Islet precursor cell (in vitro differentiated cells): ENCODE measurements around the gene CASP2.
A peak's percentile ranks its signal among the peaks of the same experiment; 100 is the strongest.
"Not testable (repeated sequence)": the region's sequence is repeated elsewhere in the genome, so short reads cannot be mapped to it uniquely, and the experiment has no call there.

ENCODE experiments used
- DNase-seq: peaks from one replicate; pipeline ENCODE4 v3.0.0-alpha.2; 2018

CASP2 gene

DNA sequence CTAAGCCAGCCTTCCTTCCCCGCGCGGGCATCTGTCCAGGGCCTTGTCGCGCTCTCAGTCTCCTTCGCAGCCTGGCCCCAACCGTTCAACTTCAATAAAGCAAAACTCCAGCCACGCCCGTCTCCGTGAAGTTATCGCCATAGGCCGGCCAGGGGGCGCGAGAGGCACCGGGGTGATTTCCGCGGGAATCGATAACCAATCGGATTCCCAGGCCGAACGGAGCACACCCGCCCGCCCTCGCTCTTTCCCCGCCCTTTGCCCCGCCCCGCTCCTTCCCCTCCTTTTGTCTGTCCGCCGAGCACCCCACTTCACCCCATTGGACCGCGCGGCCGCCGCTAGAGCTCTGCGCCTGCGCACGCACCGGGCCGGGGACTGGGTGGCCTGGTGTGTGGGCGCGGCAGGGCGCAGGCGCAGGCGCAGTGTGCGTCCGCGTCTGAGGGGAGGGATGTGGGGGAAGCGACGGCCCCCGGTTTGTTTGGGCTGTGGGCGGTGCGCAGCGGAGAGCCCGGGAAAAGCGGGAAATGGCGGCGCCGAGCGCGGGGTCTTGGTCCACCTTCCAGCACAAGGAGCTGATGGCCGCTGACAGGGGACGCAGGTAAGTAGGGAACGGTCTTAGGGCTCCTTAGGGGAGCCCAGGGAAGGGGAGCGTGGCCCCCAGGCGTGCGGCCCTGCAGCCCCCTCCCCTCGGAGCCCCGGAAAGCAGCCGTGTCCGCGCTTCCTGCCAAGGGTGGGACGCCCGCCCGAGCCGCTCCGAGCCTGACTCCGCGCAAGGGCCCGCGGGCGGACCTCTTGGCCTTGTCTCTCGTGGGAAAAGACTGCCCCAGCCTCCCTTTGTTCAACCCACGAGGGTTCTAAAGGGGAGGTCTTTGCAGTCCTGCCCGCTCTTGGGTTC lies at the start of gene CASP2:
TSS of gene CASP2 (plus strand) at position 417 of the 892 bp plus-strand sequence. CDS start at position 522, 105 bp downstream.
- DNase-seq, result peak; percentile 98

GRCh38 chr7:143239813-143240212 lies 48.3 kb upstream of the CASP2 start:
- DNase-seq, result no peak

DNA sequence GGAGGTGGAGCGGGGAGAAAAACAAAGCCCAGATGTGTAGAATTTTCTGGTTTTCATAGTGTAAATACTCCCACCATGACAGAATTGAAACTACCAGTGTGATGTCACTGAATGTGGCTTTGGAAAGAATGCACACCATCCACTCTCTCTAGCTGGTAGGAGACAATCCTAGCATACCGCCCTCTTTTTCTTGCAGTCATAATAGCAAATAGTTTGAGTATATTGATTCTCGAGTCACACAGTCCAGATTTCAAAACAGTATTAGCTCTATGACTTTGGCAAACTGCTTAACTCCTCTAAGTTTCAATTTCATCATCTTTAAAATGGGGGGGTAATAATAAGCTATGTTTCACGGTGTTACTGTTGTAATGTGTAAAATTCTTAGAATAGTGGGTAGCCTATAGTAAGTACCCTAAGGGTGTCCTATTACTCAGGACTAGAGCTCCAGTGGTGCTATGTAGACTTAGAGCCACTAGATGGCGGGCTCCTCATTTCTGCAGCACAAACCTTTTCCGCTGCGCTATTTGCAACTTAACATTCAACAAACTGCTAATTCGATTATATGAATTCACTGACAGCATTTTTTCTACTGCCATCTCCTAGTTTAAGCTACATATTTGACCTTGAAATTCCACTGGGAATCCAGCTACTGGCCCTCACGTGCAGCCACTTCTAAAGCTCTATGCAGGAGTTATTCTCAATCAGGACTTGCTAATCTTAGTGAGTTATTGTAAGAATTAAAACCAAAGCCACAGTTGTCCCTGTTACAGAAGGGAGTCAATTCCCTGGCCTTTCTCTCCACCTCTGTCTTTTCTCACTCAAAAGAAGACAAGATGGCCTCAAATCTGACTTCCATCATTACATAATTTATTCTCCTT lies 47.6 kb upstream of the CASP2 start:
- peak; percentile 83 for DNase-seq

DNA sequence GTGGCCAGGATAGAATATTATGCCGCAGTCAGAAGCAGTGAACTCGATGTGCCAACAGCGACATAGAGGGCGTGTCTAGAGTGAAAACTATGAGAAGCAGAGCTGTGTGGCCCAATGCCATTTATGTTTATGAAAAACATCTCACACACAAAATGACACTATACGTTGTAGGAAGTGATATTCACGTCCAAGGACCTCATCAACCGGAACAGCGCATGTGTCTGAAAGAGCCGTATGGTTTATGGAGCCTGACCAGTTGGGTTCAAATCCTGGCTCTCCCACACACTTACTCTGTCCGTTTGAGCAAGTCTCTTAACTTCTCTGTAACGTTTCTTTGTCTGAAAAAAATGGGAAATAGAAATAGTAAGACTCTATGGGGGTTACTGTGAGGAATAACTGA lies 45.8 kb upstream of the CASP2 start:
- DNase-seq, result no peak

GRCh38 chr7:143243111-143243510 lies 45.0 kb upstream of the CASP2 start:
- no peak for DNase-seq

- no peak for DNase-seq
Measured at GRCh38 chr7:143243614-143244013, 44.5 kb upstream of the CASP2 start.

DNA sequence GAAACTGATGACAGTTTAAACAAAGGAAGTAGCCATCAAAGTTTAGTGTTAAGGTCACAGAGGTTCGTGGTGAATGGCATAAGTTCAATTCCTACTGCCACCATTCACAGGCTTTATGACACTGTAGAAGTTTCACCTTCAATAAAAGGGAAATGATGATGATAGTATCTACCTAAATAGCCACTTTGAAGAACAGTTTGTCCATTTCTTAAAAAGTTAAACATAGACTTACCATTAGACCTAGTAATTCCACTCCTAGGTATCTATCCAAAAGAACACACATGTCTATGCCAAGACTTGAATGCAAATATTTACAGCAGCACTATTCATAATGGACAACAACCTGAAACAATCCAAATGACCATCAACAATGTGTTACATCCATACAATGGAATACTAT lies 43.8 kb upstream of the CASP2 start:
- no peak for DNase-seq

DNA sequence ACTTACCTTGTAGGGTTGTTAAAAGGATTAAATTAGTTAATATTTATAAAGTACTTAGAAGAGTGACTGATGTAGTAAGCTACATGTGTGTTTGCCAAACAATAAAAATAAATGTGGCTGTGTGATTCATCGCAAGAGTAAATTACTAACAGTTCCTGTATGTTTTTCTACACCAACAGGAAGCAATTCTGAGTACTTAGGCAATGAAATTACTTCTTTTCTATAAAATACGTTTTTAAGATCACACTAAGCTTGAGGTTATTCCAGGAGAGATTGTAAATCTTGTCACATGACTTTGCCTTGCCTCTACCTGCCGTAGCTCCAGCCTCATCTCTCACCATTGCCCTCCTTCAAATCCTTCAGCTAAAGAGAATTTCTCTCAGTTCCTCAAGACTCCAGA lies 43.0 kb upstream of the CASP2 start:
- DNase-seq, result no peak

DNA sequence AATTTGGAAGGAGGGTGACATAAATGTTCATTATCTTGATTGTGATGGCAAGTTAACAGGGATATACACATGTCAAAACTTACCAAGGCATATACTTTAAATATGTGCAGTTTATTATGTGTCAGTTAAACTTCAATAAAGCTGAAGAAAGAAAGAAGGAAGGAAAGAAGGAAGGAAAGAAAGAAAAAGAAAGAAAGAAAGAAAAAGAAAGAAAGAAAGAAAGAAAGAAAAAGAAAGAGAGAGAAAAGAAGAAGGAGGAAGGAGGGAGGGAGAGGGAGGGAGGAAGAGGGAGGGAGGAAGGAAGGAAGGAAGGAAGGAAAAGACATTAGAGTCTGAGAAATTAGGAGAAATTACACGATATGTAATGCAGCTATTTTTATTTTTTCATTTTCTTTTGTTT lies 40.8 kb upstream of the CASP2 start:
- no peak for DNase-seq

DNA sequence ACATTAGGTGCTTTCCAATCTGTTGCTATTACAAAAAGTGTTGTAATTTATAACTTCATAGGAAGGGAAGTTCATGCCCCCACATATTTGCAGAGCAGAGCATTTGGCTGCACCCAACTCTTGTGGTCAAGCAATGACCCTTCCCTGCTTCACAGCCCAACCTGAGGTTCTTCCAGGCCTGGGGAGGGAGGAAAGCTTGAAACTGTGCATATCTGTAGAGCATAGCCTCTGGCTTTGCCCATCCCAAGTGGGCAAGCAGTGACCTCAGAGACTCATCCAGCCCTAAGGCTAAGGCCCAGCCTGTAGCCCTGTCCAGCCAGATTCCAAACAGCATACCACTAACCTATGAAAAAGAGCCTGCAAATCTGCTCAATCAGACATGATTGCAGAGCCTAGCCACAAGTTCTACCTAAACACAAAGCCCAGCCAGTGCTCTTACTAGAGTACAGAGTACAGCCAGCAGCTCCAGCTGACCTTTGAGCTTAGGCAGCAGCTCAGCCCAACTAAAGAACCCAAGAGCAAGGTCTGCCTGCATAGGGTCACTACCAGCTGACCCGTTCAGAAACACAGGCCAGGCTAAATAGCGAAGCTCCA lies 39.3 kb upstream of the CASP2 start:
- peak; percentile 96 for DNase-seq

DNA sequence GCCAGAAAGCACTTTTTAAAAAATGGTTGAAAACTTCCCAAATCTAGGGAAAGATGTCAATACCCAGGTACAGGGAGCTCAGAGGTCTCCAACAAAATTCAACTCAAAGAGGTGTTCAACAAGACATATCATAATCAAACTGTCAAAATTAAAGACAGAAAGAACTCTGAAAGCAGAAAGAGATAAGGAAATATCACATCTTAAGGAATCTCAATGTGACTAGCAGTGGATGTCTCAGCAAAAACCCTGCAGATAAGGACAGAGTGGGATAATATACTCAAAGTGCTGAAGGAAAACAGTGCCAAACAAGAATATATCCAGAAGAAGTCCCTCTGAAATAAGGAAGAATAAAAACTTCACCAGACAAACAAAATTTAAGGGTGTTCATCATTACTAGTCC lies 38.0 kb upstream of the CASP2 start:
- no peak for DNase-seq

DNA sequence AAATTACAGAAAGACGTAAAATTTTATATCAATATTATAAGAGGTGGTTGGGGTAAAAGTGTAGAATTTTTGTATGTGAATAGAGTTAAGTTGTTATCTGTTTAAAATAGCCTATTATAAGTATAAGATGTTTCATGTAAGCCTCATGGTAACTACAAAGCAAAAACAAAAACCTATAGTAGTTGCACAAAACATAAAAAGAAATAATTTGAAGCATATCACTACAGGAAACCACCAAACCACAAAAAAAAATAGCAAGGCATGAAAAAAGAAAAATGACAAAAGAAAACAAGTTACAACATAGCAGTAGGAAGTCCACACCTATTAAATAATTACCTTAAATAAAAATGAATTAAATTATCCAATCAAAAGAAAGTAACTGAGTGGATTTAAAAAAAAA lies 37.3 kb upstream of the CASP2 start:
- DNase-seq, result no peak

GRCh38 chr7:143252006-143252405 lies 36.1 kb upstream of the CASP2 start:
- no peak for DNase-seq

DNA sequence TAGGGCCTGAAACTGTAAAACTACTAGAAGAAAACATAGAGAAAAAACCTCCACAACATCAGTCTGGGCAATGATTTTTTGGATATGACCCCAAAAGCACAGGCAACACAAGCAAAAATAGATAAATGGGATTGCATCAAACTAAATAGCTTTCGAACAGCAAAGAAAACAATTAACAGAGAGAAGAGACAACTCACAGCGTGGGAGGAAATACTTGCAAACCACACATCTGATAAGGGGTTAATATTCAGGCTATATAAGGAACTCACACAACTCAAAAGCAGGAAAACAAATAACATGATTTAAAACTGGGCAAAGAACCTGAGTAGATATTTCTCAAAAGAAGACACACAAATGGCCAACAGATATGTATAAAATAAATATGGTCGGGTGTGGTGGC lies 32.6 kb upstream of the CASP2 start:
- DNase-seq, result no peak

GRCh38 chr7:143256325-143256724 lies 31.8 kb upstream of the CASP2 start:
- DNase-seq, result no peak

- no peak for DNase-seq
Measured at GRCh38 chr7:143256932-143257331, 31.2 kb upstream of the CASP2 start.

DNA sequence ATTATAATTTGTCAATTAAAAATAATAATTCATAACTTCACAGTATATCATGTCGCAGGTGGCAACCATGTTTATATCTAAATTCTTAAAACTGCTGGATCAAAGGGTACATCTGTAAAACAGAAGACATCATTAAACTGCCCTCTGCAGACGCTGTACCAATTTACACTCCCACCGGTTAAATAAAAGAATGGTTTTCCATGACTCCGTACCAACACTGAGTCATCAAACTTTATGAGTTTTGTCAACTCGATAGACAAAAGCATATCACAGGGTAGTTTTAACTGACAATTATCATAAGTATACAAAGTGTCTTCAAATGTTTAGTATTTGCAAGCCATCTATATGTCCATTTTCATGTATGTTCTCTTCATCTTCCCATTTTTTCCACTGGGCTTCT lies 30.6 kb upstream of the CASP2 start:
- DNase-seq, result no peak

DNA sequence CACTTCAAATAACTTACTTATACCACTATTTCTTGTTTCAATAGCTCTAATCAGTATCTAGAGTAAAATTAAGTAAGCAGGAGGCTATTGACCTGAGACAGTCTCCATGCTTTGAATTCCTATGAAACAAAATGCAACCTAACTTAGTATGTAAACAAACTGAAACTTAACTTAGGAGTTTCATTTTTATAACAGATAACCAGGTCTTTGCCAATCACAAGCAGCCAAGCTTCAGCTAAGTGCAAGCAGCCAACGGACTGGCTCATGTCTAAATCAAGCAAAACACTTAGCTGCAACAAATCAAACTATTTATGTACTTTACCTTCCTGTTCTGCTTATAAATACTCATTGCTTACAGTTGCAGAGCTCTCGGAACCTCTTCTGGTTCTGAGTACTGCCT lies 29.3 kb upstream of the CASP2 start:
- DNase-seq, result no peak

DNA sequence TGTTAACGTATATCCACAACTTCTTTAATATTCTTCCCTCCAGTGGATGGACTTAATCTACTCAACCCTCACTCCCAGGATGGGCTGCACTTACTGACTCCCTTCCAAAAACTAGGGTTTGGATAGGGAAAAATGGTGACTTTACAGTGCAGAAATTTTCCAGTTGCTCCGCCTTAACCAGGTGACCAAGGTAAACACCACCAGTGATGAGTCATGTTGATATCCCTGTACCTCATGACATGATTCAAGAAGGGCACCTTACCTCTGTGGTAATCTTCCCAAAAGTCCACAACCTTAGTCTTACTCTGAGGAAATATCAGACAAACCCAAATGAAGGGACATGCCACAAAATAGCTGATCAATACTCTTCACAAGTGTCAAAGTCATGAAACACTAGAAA lies 28.4 kb upstream of the CASP2 start:
- DNase-seq, result no peak

GRCh38 chr7:143261901-143262300 lies 26.2 kb upstream of the CASP2 start:
- DNase-seq, result no peak

- peak; percentile 90 for DNase-seq
Measured at GRCh38 chr7:143263266-143264195, 24.6 kb upstream of the CASP2 start, which contains the start of gene GSTK1. TSS of gene GSTK1 (plus strand) at chr7:143263441. CDS start at chr7:143263514, 73 bp downstream.

- DNase-seq, result not testable (repeated sequence)
Measured at GRCh38 chr7:143264196-143264568, 24.0 kb upstream of the CASP2 start.
